Activated B cell treated with CpG ODN at 0.5 μM for 24 hours (primary cell): ENCODE data around the gene MME. TPM values are rescaled to one million over a fixed set of nuclear protein-coding genes. Genes with fewer than 3 reads are reported as not detected.
"Not testable (repeated sequence)": the region's sequence is repeated elsewhere in the genome, so short reads cannot be mapped to it uniquely, and the experiment has no call there.

Source experiments
- ATAC-seq: fragments of 200-7000 bp; cut with Tn5 transposase; one replicate; pipeline ENCODE4 v1.10.0; 2021; ENCODE audit warnings: low read depth, mild to moderate bottlenecking, moderate library complexity
- CTCF ChIA-PET: fragments of 350-600 bp; sonication (Branson Sonifier 250); formaldehyde crosslinking; loops from one replicate; lab custom pipeline; 2021; ENCODE audit warnings: antibody characterized with exemption; lab: Charles Lee
- POLR2A ChIA-PET: fragments of 350-600 bp; sonication (Branson Sonifier 250); formaldehyde crosslinking; loops from one replicate; lab custom pipeline; 2021; ENCODE audit warnings: antibody characterized with exemption; lab: Charles Lee
- DNase-seq: peaks from one replicate; pipeline ENCODE4 v3.0.0; 2022
- H3K27ac Mint-ChIP-seq: one replicate; pipeline ENCODE4 v1.8.0; 2020; ENCODE audit warnings: mixed read lengths
- H3K27me3 Mint-ChIP-seq: one replicate; pipeline ENCODE4 v1.8.0; 2021; ENCODE audit warnings: mixed read lengths
- H3K36me3 Mint-ChIP-seq: one replicate; pipeline ENCODE4 v1.8.0; 2021; ENCODE audit warnings: low read depth, mixed read lengths
- H3K4me1 Mint-ChIP-seq: one replicate; pipeline ENCODE4 v1.8.0; 2021; ENCODE audit warnings: mixed read lengths
- H3K4me3 Mint-ChIP-seq: one replicate; pipeline ENCODE4 v1.8.0; 2020; ENCODE audit warnings: mild to moderate bottlenecking, mixed read lengths
- H3K9me3 Mint-ChIP-seq: one replicate; pipeline ENCODE4 v1.8.0; 2020; ENCODE audit warnings: mixed read lengths
- CTCF ChIP-seq: fragments of 200-600 bp; IDR thresholded peaks from one replicate; pipeline ENCODE4 v1.8.0; 2022; ENCODE audit warnings: antibody characterized with exemption, mild to moderate bottlenecking
- intact Hi-C: fragments of 100-400 bp; cut with micrococcal nuclease; formaldehyde crosslinking; loops from one replicate; pipeline ENCODE4 v1.15.1; 2024
- total RNA-seq: library from RNA; stranded (reverse); gene quantifications from 2 replicates; pipeline ENCODE4 v1.2.3, GENCODE V29; 2022

Gene MME
- total RNA-seq, 1 donor from 2014 or later = 3.4 TPM

DNA sequence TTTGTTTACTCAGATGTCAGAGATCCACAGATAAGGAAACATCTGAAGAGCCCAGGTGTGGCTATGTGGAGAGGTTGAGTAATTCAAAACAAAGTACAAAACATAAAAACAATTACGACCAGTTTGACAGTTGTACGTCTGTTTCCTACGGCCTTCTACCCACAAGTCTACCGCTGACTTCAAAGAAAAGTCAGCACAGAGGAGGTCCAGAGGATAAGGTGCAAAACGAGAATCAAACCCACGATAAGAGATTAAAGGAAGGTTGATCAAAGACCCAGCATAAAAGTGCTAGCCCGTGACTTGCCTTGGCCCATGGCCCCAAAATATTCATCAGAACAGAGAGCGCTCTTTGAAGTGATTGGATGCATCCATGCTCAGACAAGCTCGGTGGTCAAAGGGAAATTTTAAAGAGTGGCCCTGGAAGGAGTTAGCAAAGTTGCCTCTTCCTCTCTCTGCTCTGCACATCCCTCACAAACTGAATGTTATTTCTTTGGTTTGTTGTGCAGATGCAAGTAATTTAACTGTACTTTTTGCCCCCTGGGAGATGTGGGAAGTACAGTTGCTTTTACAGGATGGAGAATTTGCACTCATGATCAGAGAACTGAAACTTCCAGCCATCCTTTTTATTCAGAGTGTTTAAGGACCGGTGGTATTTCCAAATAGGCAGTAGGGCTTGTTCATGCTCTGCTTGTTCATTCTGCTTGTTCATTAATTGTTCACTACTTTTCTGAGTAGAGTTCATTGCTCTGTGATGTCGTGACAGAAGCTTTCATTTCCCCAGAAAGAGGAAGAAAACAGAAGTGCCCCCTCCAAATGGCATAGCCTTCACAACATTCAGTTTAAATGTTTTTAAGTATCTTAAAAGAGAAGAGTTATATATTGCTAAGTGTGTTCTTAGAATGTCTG lies 31.1 kb downstream of the MME start:
- ChIA-PET POLR2A (interaction anchor here (0.6 to 1.1 kb wide), 2 partner anchors 16 to 32 kb away, joined by 3 to 4 read pairs; no protein-coding TSS in a partner anchor), CTCF (no interaction called here)
- peaks cover 2% of the 10 kb centered on the region for H3K9me3 Mint-ChIP-seq
- no peaks in the 10 kb centered on the region for H3K27me3 Mint-ChIP-seq
- no peak for DNase-seq
- TF ChIP-seq CTCF = no peak
- no peaks in the 10 kb centered on the region for H3K36me3 Mint-ChIP-seq
- peaks cover 51% of the 10 kb centered on the region for H3K4me1 Mint-ChIP-seq
- H3K4me3 Mint-ChIP-seq = peak overlapping the region; percentile 56
- intact Hi-C loops = loop anchor here (1.0 kb wide), 2 partner anchors 20 to 32 kb away; no protein-coding TSS in a partner anchor
- peak overlapping the region; percentile 54 for H3K27ac Mint-ChIP-seq
- peak; percentile 43 for ATAC-seq

GRCh38 chr3:155111971-155112370 lies 31.9 kb downstream of the MME start:
- ChIA-PET CTCF (interaction anchor here (0.6 kb wide), 1 partner anchor 106 kb away, joined by 3 read pairs; no protein-coding TSS in a partner anchor), POLR2A (interaction anchor here (1.1 kb wide), 1 partner anchor 33 kb away, joined by 3 read pairs; no protein-coding TSS in a partner anchor)
- intact Hi-C loops = loop anchor here (1.0 kb wide), 2 partner anchors 19 to 33 kb away; no protein-coding TSS in a partner anchor
- Mint-ChIP-seq H3K36me3 (no peaks in the 10 kb centered on the region), H3K4me3 (peak overlapping the region; percentile 56), H3K9me3 (peaks cover 2% of the 10 kb centered on the region), H3K27me3 (no peaks in the 10 kb centered on the region), H3K27ac (peak overlapping the region; percentile 63), H3K4me1 (peaks cover 51% of the 10 kb centered on the region)
- TF ChIP-seq CTCF = no peak
- DNase-seq = no peak
- no peak for ATAC-seq

GRCh38 chr3:155112661-155113389 lies 32.7 kb downstream of the MME start:
- intact Hi-C loops = no loop called here
- Mint-ChIP-seq H3K27ac (peak overlapping the region; percentile 63), H3K9me3 (no peaks in the 10 kb centered on the region), H3K36me3 (no peaks in the 10 kb centered on the region), H3K4me3 (peak overlapping the region; percentile 30), H3K27me3 (no peaks in the 10 kb centered on the region), H3K4me1 (peaks cover 54% of the 10 kb centered on the region)
- DNase-seq = no peak
- ChIA-PET POLR2A (interaction anchor here (1.1 kb wide), 1 partner anchor 34 kb away, joined by 3 read pairs; no protein-coding TSS in a partner anchor), CTCF (interaction anchor here (0.6 kb wide), 1 partner anchor 105 kb away, joined by 3 read pairs; no protein-coding TSS in a partner anchor)
- TF ChIP-seq CTCF = no peak
- peak; percentile 37 for ATAC-seq

GRCh38 chr3:155124745-155125144 lies 44.6 kb downstream of the MME start:
- H3K4me3 Mint-ChIP-seq, H3K36me3 Mint-ChIP-seq, ATAC-seq, CTCF ChIA-PET, DNase-seq, H3K27ac Mint-ChIP-seq, H3K9me3 Mint-ChIP-seq, H3K27me3 Mint-ChIP-seq, intact Hi-C loops, POLR2A ChIA-PET, H3K4me1 Mint-ChIP-seq: not testable (repeated sequence)

GRCh38 chr3:155129396-155129795 lies 49.3 kb downstream of the MME start:
- Mint-ChIP-seq H3K4me1 (peaks cover 16% of the 10 kb centered on the region), H3K4me3 (no peak overlapping the region), H3K27ac (no peak overlapping the region), H3K36me3 (no peaks in the 10 kb centered on the region), H3K27me3 (no peaks in the 10 kb centered on the region), H3K9me3 (peaks cover 3% of the 10 kb centered on the region)
- no peak for TF ChIP-seq CTCF
- no peak for ATAC-seq
- DNase-seq = no peak
- intact Hi-C loops = no loop called here
- POLR2A ChIA-PET = no interaction called here
- CTCF ChIA-PET = no interaction called here
